DND-41 (cell line): ENCODE data around the gene GALNT12.

Source experiments
- EZH2 ChIP-seq: IDR thresholded peaks from 3 replicates; pipeline ENCODE4 v1.6.1; 2012; ENCODE audit warnings: borderline replicate concordance, low read depth, mild to moderate bottlenecking, moderate library complexity, low read length, inconsistent platforms; ENCODE audit not compliant: severe bottlenecking
- TF ChIP-seq, protein P1 (sequence below): IDR thresholded peaks from 2 replicates; pipeline ENCODE4 v1.5.1; 2012; ENCODE audit warnings: borderline replicate concordance, low read length, moderate library complexity, mild to moderate bottlenecking; ENCODE audit not compliant: poor library complexity, severe bottlenecking; ENCODE audit errors: extremely low read depth

DNA sequence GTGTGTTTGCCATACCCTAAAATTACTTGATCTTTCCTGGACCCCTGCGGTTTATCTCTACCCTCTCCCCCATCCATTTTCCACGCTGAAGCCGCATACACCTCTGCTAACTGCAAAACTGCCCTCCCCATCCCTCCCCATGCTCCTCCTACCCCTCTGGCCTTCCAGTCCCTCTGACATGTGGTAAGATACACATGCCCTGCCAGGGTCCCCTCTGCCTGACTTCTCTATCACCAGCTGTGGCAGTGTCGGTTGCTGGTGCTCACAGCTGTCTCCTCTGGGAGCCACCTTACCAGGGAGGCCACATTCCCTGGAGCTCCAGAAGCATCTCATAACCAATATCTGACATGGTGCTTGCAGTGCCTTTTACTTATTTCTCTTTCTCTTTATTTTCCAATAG is 77.4 kb downstream of the GALNT12 start:
- TF ChIP-seq, protein P1, sequence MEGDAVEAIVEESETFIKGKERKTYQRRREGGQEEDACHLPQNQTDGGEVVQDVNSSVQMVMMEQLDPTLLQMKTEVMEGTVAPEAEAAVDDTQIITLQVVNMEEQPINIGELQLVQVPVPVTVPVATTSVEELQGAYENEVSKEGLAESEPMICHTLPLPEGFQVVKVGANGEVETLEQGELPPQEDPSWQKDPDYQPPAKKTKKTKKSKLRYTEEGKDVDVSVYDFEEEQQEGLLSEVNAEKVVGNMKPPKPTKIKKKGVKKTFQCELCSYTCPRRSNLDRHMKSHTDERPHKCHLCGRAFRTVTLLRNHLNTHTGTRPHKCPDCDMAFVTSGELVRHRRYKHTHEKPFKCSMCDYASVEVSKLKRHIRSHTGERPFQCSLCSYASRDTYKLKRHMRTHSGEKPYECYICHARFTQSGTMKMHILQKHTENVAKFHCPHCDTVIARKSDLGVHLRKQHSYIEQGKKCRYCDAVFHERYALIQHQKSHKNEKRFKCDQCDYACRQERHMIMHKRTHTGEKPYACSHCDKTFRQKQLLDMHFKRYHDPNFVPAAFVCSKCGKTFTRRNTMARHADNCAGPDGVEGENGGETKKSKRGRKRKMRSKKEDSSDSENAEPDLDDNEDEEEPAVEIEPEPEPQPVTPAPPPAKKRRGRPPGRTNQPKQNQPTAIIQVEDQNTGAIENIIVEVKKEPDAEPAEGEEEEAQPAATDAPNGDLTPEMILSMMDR, result no peak
- TF ChIP-seq EZH2, result no peak
